ENCODE results near the gene ID2.

ID2 gene

DNA sequence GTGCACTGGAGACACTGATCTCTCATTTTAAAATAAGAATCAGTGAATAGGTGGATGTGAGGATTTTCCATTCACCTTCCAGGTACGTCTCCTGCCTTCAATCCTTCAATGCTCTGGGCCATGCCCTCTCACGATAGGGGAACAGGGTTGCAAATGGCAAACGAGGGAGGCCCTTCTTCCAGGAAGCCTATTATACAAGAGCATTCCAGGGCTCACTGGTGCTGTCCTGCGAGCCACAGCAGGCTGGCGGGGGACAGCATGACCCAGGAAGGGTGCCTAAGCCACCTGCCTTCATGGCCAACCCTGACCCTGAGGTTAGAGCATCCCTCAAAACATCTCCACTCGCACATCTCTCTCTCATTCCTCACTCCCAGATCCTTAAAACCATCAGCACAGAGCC lies 20.6 kb upstream of the ID2 start:
- Histone ChIP-seq H3K4me3 (ENCODE audit: low read length in 2 of 2) (no peak overlapping the region), H3K4ac (ENCODE audit: low read length) (no peak overlapping the region), H3K23ac (ENCODE audit: low read depth, low read length, poor library complexity) (no peak overlapping the region), H2AK5ac (ENCODE audit: low read depth, low read length) (no peak overlapping the region), H3K18ac (ENCODE audit: low read length) (peak overlapping the region; percentile 0), H3K79me1 (ENCODE audit: low read depth, low read length) (no peaks in the 10 kb centered on the region), H4K8ac (ENCODE audit: low read depth, low read length) (no peak overlapping the region), H3K27me3 (ENCODE audit: control insufficient read depth in 3 of 3, insufficient read depth in 3 of 3, low read depth in 1 of 3, low read length in 3 of 3) (no peaks in the 10 kb centered on the region), H3K4me2 (ENCODE audit: insufficient read depth, low read length, poor library complexity, severe bottlenecking) (no peak overlapping the region), H2AFZ (ENCODE audit: low read length) (peak overlapping the region; percentile 63), H3K4me1 (ENCODE audit: control insufficient read depth in 2 of 2, insufficient read depth in 1 of 2, low read depth in 1 of 2, low read length in 2 of 2) (peaks cover 0 to 2% of the 10 kb centered on the region in 2 donors), H3K9ac (ENCODE audit: low read depth, low read length, poor library complexity) (no peak overlapping the region), H2BK15ac (ENCODE audit: low read length) (no peak overlapping the region), H3K27ac (replicated peaks; ENCODE audit: low read length) (no peak overlapping the region), H3K14ac (ENCODE audit: low read length) (no peak overlapping the region), H2BK5ac (ENCODE audit: low read length) (no peak overlapping the region), H3K36me3 (replicated peaks in 1 of 2; ENCODE audit: control insufficient read depth in 2 of 2, insufficient read depth in 2 of 2, low read length in 2 of 2) (no peaks in the 10 kb centered on the region), H2BK12ac (ENCODE audit: low read length) (no peak overlapping the region), H3K9me3 (replicated peaks in 1 of 2; ENCODE audit: control insufficient read depth in 2 of 2, insufficient read depth in 1 of 2, low read depth in 1 of 2, low read length in 2 of 2) (peaks cover 0 to 2% of the 10 kb centered on the region in 2 donors), H4K91ac (ENCODE audit: low read depth, low read length, poor library complexity) (no peak overlapping the region), H2BK120ac (ENCODE audit: low read depth, low read length) (no peak overlapping the region)
- DNase-seq (ENCODE audit: low spot score) = no peak
- 100% methylated on average over 1 of the region's 6 CpGs; no CpG with 5 or more reads in 1 of the 2 donors for WGBS, 2 donors (ENCODE audit: extremely low coverage in 2 of 2, insufficient read length in 2 of 2, insufficient replicate concordance in 1 of 2)

DNA sequence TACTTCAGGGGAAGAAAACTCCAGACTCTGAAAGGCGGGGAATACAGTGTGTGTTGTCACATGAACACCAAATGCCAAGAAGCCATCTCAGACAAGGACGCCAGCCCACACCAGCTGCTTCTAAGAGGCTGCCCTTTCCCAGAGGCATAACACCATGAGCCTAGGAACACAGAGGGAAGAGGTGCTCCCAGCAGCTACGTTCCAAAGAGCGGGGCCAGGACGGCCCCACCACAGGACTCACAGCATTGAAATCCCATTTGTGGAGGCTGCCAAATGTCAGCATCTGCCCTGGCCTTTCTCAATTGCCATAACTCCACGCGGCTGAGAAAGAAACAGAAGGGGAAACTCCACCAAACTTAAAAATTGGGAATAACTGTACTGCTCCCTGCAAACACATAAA lies 20.1 kb upstream of the ID2 start:
- H2AFZ ChIP-seq (ENCODE audit: low read length) = peak overlapping the region; percentile 63
- H3K27me3 ChIP-seq (ENCODE audit: control insufficient read depth in 3 of 3, insufficient read depth in 3 of 3, low read depth in 1 of 3, low read length in 3 of 3) = no peaks in the 10 kb centered on the region
- no peak overlapping the region for H4K91ac ChIP-seq (ENCODE audit: low read depth, low read length, poor library complexity)
- H3K9ac ChIP-seq (ENCODE audit: low read depth, low read length, poor library complexity) = no peak overlapping the region
- no CpG with 5 or more reads among the region's 7 CpGs for WGBS, 2 donors (ENCODE audit: extremely low coverage in 2 of 2, insufficient read length in 2 of 2, insufficient replicate concordance in 1 of 2)
- no peak overlapping the region for H4K8ac ChIP-seq (ENCODE audit: low read depth, low read length)
- H3K4me3 ChIP-seq (ENCODE audit: low read length in 2 of 2) = no peak overlapping the region
- peaks cover 0 to 2% of the 10 kb centered on the region in 2 donors for H3K9me3 ChIP-seq (replicated peaks in 1 of 2; ENCODE audit: control insufficient read depth in 2 of 2, insufficient read depth in 1 of 2, low read depth in 1 of 2, low read length in 2 of 2)
- no peak overlapping the region for H2BK15ac ChIP-seq (ENCODE audit: low read length)
- no peak overlapping the region for H2BK12ac ChIP-seq (ENCODE audit: low read length)
- H3K36me3 ChIP-seq (replicated peaks in 1 of 2; ENCODE audit: control insufficient read depth in 2 of 2, insufficient read depth in 2 of 2, low read length in 2 of 2) = no peaks in the 10 kb centered on the region
- H3K14ac ChIP-seq (ENCODE audit: low read length) = no peak overlapping the region
- H3K4ac ChIP-seq (ENCODE audit: low read length) = no peak overlapping the region
- no peak overlapping the region for H3K4me2 ChIP-seq (ENCODE audit: insufficient read depth, low read length, poor library complexity, severe bottlenecking)
- no peak overlapping the region for H3K23ac ChIP-seq (ENCODE audit: low read depth, low read length, poor library complexity)
- H3K4me1 ChIP-seq (ENCODE audit: control insufficient read depth in 2 of 2, insufficient read depth in 1 of 2, low read depth in 1 of 2, low read length in 2 of 2) = peaks cover 0 to 2% of the 10 kb centered on the region in 2 donors
- H2AK5ac ChIP-seq (ENCODE audit: low read depth, low read length) = no peak overlapping the region
- H2BK120ac ChIP-seq (ENCODE audit: low read depth, low read length) = no peak overlapping the region
- DNase-seq (ENCODE audit: low spot score) = no peak
- H3K27ac ChIP-seq (replicated peaks; ENCODE audit: low read length) = no peak overlapping the region
- peak overlapping the region; percentile 49 for H3K18ac ChIP-seq (ENCODE audit: low read length)
- H3K79me1 ChIP-seq (ENCODE audit: low read depth, low read length) = no peaks in the 10 kb centered on the region
- H2BK5ac ChIP-seq (ENCODE audit: low read length) = no peak overlapping the region

DNA sequence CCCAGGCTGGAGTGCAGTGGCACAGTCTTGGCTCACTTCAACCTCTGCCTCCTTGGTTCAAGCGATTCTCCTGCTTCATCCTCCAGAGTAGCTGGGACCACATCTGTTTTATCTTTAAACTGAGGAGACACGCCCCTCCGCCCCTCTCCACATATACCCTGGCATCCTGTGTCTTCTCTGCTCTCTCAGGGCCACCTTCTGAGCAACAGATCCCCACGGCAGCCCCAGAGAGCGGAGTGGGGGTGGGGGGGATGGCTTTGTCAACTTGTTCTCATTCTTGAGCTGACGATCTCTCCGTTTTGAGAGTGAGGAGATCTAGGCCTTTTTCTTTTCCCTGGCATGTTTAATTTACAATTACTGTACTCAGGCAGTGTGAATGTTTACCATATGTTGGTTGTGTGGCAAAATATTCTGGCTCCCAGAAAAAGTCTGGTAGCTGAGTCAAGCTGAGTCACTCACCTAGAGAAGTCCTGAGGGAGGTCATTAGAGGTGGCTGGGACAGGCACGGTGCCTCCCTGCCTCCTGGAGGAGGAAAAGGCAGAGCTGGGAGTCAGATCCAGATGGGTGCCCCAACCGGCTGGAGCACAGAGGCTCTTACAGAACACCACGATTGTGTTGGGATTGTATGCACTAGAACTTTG lies 19.5 kb upstream of the ID2 start:
- WGBS, 2 donors (ENCODE audit: extremely low coverage in 2 of 2, insufficient read length in 2 of 2, insufficient replicate concordance in 1 of 2) = no CpG with 5 or more reads among the region's 10 CpGs
- no peaks in the 10 kb centered on the region for H3K27me3 ChIP-seq (ENCODE audit: control insufficient read depth in 3 of 3, insufficient read depth in 3 of 3, low read depth in 1 of 3, low read length in 3 of 3)

DNA sequence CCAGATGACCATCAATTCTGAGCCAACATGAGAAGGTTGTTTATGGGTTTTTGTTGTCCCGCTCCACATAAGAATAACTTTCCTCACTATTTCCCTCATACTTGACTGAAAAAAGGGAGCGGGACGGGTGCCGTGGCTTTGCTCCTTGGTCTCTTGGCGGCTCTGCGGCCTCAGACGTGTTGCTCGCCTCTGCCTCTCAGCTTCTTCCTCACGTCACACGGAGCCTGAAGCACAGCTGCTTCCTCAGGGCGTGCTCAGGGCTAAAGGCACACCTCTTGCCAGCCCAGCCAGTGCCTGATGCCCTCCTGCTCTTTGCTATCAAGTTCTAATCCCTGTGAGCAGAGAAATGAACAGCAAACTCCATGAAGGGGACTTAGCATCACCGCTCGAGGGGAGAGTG lies 17.9 kb upstream of the ID2 start:
- Histone ChIP-seq H3K4me2 (ENCODE audit: insufficient read depth, low read length, poor library complexity, severe bottlenecking) (no peak overlapping the region), H2AK5ac (ENCODE audit: low read depth, low read length) (no peak overlapping the region), H3K27ac (replicated peaks; ENCODE audit: low read length) (no peak overlapping the region), H2BK5ac (ENCODE audit: low read length) (no peak overlapping the region), H3K18ac (ENCODE audit: low read length) (peak overlapping the region; percentile 0), H4K91ac (ENCODE audit: low read depth, low read length, poor library complexity) (no peak overlapping the region), H2BK120ac (ENCODE audit: low read depth, low read length) (no peak overlapping the region), H3K14ac (ENCODE audit: low read length) (no peak overlapping the region), H3K4me3 (ENCODE audit: low read length in 2 of 2) (no peak overlapping the region), H3K4me1 (ENCODE audit: control insufficient read depth in 2 of 2, insufficient read depth in 1 of 2, low read depth in 1 of 2, low read length in 2 of 2) (no peaks in the 10 kb centered on the region), H3K27me3 (ENCODE audit: control insufficient read depth in 3 of 3, insufficient read depth in 3 of 3, low read depth in 1 of 3, low read length in 3 of 3) (no peaks in the 10 kb centered on the region), H2AFZ (ENCODE audit: low read length) (no peak overlapping the region), H3K9me3 (replicated peaks in 1 of 2; ENCODE audit: control insufficient read depth in 2 of 2, insufficient read depth in 1 of 2, low read depth in 1 of 2, low read length in 2 of 2) (peaks cover 0 to 2% of the 10 kb centered on the region in 2 donors), H3K9ac (ENCODE audit: low read depth, low read length, poor library complexity) (no peak overlapping the region), H3K79me1 (ENCODE audit: low read depth, low read length) (no peaks in the 10 kb centered on the region), H3K23ac (ENCODE audit: low read depth, low read length, poor library complexity) (no peak overlapping the region), H3K4ac (ENCODE audit: low read length) (no peak overlapping the region), H4K8ac (ENCODE audit: low read depth, low read length) (no peak overlapping the region), H2BK15ac (ENCODE audit: low read length) (no peak overlapping the region), H2BK12ac (ENCODE audit: low read length) (no peak overlapping the region), H3K36me3 (replicated peaks in 1 of 2; ENCODE audit: control insufficient read depth in 2 of 2, insufficient read depth in 2 of 2, low read length in 2 of 2) (no peaks in the 10 kb centered on the region)
- no peak for DNase-seq (ENCODE audit: low spot score)
- no CpG with 5 or more reads among the region's 13 CpGs for WGBS, 2 donors (ENCODE audit: extremely low coverage in 2 of 2, insufficient read length in 2 of 2, insufficient replicate concordance in 1 of 2)

More for the DNA sequence above, 19.5 kb upstream of the ID2 start:
- Histone ChIP-seq H3K4me3 (ENCODE audit: low read length in 2 of 2) (no peak overlapping the region), H3K36me3 (replicated peaks in 1 of 2; ENCODE audit: control insufficient read depth in 2 of 2, insufficient read depth in 2 of 2, low read length in 2 of 2) (no peaks in the 10 kb centered on the region), H3K23ac (ENCODE audit: low read depth, low read length, poor library complexity) (no peak overlapping the region), H3K79me1 (ENCODE audit: low read depth, low read length) (no peaks in the 10 kb centered on the region), H4K91ac (ENCODE audit: low read depth, low read length, poor library complexity) (no peak overlapping the region), H2AK5ac (ENCODE audit: low read depth, low read length) (no peak overlapping the region), H2BK15ac (ENCODE audit: low read length) (no peak overlapping the region), H3K4ac (ENCODE audit: low read length) (no peak overlapping the region), H3K4me1 (ENCODE audit: control insufficient read depth in 2 of 2, insufficient read depth in 1 of 2, low read depth in 1 of 2, low read length in 2 of 2) (no peaks in the 10 kb centered on the region), H2BK120ac (ENCODE audit: low read depth, low read length) (no peak overlapping the region), H3K9ac (ENCODE audit: low read depth, low read length, poor library complexity) (no peak overlapping the region), H2BK12ac (ENCODE audit: low read length) (no peak overlapping the region), H2AFZ (ENCODE audit: low read length) (no peak overlapping the region), H3K4me2 (ENCODE audit: insufficient read depth, low read length, poor library complexity, severe bottlenecking) (no peak overlapping the region), H4K8ac (ENCODE audit: low read depth, low read length) (no peak overlapping the region), H3K14ac (ENCODE audit: low read length) (no peak overlapping the region), H3K18ac (ENCODE audit: low read length) (no peak overlapping the region), H2BK5ac (ENCODE audit: low read length) (no peak overlapping the region), H3K27ac (replicated peaks; ENCODE audit: low read length) (no peak overlapping the region), H3K9me3 (replicated peaks in 1 of 2; ENCODE audit: control insufficient read depth in 2 of 2, insufficient read depth in 1 of 2, low read depth in 1 of 2, low read length in 2 of 2) (peaks cover 0 to 2% of the 10 kb centered on the region in 2 donors)
- DNase-seq (ENCODE audit: low spot score) = no peak
